A673 (cell line): Measurements from ENCODE around the gene CAPN9. TPM values are rescaled to one million over a fixed set of nuclear protein-coding genes. Genes with fewer than 3 reads are reported as not detected.

ENCODE experiments used
- BruUV-seq: library from RNA; stranded (reverse); fragments of 400-500 nt; replicated peaks from 2 replicates; lab custom pipeline; 2021; lab: Mats Ljungman, UMichigan
- CTCF ChIA-PET: fragments of 300-600 bp; sonication (Branson Sonifier 250); formaldehyde crosslinking; loops from one replicate; lab custom pipeline; 2022; ENCODE audit warnings: antibody characterized with exemption; lab: Charles Lee
- POLR2A ChIA-PET: fragments of 300-600 bp; sonication (Branson Sonifier 250); formaldehyde crosslinking; loops from one replicate; lab custom pipeline; 2022; ENCODE audit warnings: antibody characterized with exemption; ENCODE audit not compliant: low non-redundant PET; lab: Charles Lee
- DNase-seq: peaks from one replicate; pipeline ENCODE4 v3.0.0-alpha.2; 2015; ENCODE audit warnings: low spot score
- H3K27ac ChIP-seq: fragments of 200-600 bp; sonication (generic); 2 replicates; pipeline ENCODE4 v1.5.1; 2016; ENCODE audit warnings: mixed run types, low read depth, mild to moderate bottlenecking, mixed read lengths, antibody characterized with exemption, low read length; ENCODE audit not compliant: poor library complexity, severe bottlenecking
- H3K27me3 ChIP-seq: fragments of 200-600 bp; sonication (generic); replicated peaks from 2 replicates; pipeline ENCODE4 v1.6.1; 2017; ENCODE audit warnings: mixed run types, low read depth, mild to moderate bottlenecking, mixed read lengths, antibody characterized with exemption, low read length; ENCODE audit not compliant: insufficient read depth, poor library complexity
- H3K36me3 ChIP-seq: fragments of 200-600 bp; sonication (generic); 2 replicates; pipeline ENCODE4 v1.6.1; 2016; ENCODE audit warnings: mixed run types, mild to moderate bottlenecking, mixed read lengths, antibody characterized with exemption, low read length; ENCODE audit not compliant: insufficient read depth, poor library complexity, severe bottlenecking
- H3K4me1 ChIP-seq: fragments of 200-600 bp; sonication (generic); 2 replicates; pipeline ENCODE4 v1.6.1; 2017; ENCODE audit warnings: mixed run types, mild to moderate bottlenecking, mixed read lengths, antibody characterized with exemption, low read length; ENCODE audit not compliant: insufficient read depth, poor library complexity, severe bottlenecking
- H3K4me3 ChIP-seq: fragments of 200-600 bp; sonication (generic); 2 replicates; pipeline ENCODE4 v1.5.1; 2016; ENCODE audit warnings: low read depth, mixed run types, mild to moderate bottlenecking, mixed read lengths, low read length; ENCODE audit not compliant: poor library complexity, severe bottlenecking
- H3K9me3 ChIP-seq: fragments of 200-600 bp; sonication (generic); 2 replicates; pipeline ENCODE4 v1.6.1; 2016; ENCODE audit warnings: mixed run types, low read depth, mild to moderate bottlenecking, mixed read lengths, antibody characterized with exemption, low read length; ENCODE audit not compliant: poor library complexity, severe bottlenecking
- EZH2 ChIP-seq: fragments of 200-600 bp; sonication (generic); IDR thresholded peaks from 2 replicates; pipeline ENCODE4 v1.6.1; 2017; ENCODE audit warnings: borderline replicate concordance, low read depth, mild to moderate bottlenecking, mixed read lengths, antibody characterized with exemption, low read length; ENCODE audit not compliant: poor library complexity, severe bottlenecking
- intact Hi-C: fragments of 100-400 bp; cut with micrococcal nuclease; formaldehyde crosslinking; loops from one replicate; pipeline ENCODE4 v1.10.0; 2022; ENCODE audit not compliant: unreplicated experiment
- total RNA-seq: library from RNA; stranded (reverse); gene quantifications from 2 replicates; pipeline ENCODE4 v1.2.3, GENCODE V29; 2021
- TF ChIP-seq, protein P1 (sequence below): fragments of 300-800, 200-600 bp; sonication (generic); conservative IDR thresholded peaks from 2 replicates; pipeline ENCODE4 v1.5.1; 2017; ENCODE audit warnings: low read depth, mild to moderate bottlenecking, antibody characterized with exemption, low read length, moderate library complexity, mixed read lengths

The CAPN9 gene
- total RNA-seq, 1 experiment from 2014 or later = not detected

DNA sequence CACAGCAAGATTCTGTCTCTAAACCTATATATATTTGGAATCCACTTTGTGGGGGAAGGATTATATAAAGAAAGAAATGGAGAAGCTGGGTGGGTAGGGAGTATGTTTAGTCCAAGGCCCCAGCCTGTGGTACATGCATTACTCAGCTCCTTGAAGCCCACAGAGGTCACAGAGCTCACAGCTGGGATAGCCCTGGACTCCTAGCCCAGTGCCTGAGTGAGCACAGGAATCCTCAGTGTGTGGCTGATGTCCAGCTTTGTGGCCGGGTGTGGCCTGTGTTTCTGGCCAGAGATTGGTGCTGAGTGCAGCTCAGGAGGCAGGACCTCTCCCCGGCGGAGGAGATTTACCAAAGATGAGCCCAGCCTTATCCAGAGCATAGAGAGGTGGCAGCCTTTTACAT is 7.6 kb downstream of the CAPN9 start:
- CTCF ChIA-PET = no interaction called here
- Histone ChIP-seq H3K4me1 (peaks cover 2% of the 10 kb centered on the region), H3K27me3 (no peaks in the 10 kb centered on the region), H3K27ac (no peak overlapping the region), H3K9me3 (no peaks in the 10 kb centered on the region), H3K4me3 (no peak overlapping the region), H3K36me3 (no peaks in the 10 kb centered on the region)
- TF ChIP-seq, protein P1, sequence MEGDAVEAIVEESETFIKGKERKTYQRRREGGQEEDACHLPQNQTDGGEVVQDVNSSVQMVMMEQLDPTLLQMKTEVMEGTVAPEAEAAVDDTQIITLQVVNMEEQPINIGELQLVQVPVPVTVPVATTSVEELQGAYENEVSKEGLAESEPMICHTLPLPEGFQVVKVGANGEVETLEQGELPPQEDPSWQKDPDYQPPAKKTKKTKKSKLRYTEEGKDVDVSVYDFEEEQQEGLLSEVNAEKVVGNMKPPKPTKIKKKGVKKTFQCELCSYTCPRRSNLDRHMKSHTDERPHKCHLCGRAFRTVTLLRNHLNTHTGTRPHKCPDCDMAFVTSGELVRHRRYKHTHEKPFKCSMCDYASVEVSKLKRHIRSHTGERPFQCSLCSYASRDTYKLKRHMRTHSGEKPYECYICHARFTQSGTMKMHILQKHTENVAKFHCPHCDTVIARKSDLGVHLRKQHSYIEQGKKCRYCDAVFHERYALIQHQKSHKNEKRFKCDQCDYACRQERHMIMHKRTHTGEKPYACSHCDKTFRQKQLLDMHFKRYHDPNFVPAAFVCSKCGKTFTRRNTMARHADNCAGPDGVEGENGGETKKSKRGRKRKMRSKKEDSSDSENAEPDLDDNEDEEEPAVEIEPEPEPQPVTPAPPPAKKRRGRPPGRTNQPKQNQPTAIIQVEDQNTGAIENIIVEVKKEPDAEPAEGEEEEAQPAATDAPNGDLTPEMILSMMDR = no peak
- TF ChIP-seq EZH2 = no peak
- no TSS peak for BruUV-seq
- POLR2A ChIA-PET = no interaction called here
- no peak for DNase-seq
- intact Hi-C loops = no loop called here

DNA sequence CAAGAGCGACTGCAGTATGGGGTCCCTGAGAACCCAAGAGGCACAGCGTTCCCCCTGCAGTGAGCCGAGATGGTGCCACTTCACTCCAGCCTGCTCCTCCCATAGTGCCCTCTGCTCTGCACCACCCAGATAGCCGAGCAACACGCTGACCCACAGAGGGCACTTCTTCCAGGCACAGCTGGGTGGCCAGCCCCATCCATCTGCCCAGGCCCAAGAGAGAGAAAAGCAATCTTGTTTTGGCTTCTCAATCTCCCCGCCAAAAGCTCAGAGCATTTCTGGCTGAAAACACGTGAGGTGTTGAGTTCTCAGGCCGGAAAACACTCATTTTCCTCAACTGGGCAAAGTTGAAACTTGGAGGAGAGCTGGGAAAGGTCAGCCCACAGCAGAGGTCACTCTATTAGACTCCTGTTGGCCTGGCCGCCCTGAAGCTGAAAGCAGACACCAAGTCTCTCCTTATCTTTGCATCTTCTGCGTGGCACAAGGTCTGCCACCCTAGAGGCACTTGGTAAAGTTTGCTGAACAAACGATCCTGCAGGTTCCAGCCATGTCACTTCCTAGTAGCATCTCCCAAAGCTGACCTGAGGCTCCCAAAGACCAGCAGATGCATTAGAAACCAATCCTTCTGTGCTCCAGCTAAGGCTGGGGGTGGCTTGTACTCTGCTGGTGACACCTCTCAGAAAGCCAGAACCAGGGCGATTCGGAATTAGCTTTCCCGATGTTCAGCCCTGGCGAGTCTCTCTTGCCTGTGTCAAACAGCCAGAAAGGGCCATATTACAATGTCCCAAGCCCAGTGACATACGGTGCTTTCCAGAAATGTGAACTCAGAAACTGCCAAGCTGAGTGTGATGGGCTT is 10.9 kb downstream of the CAPN9 start:
- CTCF ChIA-PET = no interaction called here
- TF ChIP-seq, protein P1 = no peak
- TF ChIP-seq EZH2 = no peak
- Histone ChIP-seq H3K4me3 (no peak overlapping the region), H3K4me1 (no peaks in the 10 kb centered on the region), H3K27me3 (no peaks in the 10 kb centered on the region), H3K36me3 (no peaks in the 10 kb centered on the region), H3K9me3 (no peaks in the 10 kb centered on the region), H3K27ac (no peak overlapping the region)
- intact Hi-C loops = no loop called here
- BruUV-seq = no TSS peak
- no peak for DNase-seq
- POLR2A ChIA-PET = no interaction called here

DNA sequence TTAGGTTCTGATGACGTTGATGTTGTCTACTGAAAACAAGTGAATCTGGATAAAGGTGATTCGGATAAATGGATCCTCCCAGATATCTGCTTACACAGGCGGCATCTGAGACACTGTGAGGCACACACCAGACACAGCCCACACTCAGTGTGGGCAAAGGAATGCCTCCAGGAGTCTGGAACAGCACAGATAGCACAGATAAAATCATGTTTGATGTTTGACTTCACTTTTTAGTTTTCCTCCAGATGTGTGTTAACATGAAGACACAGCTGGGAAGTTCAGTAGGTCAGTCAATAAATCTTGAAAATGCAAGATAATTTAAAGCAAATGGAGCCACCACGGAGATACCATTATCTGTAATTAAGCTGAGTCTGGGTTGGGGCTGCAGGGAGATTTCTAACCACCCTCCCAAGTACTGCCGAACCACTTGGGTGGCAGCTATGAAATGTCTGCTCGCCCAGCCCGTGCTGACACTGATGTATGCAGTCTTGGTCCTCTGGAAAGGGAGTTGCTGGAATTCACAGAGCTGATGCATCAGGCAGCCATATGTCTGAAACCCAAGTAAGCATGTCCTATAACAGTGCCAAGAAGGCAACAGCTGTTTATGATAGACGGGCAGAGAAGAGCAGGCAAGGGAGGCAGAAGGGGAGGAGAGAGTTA is 11.7 kb downstream of the CAPN9 start:
- no peak overlapping the region for H3K27ac ChIP-seq
- POLR2A ChIA-PET = no interaction called here
- BruUV-seq = no TSS peak

More for the DNA sequence above, 11.7 kb downstream of the CAPN9 start:
- no peak for DNase-seq
- intact Hi-C loops = no loop called here
- H3K36me3 ChIP-seq = no peaks in the 10 kb centered on the region
- CTCF ChIA-PET = no interaction called here
- H3K4me3 ChIP-seq = no peak overlapping the region
- no peak for TF ChIP-seq EZH2
- TF ChIP-seq, protein P1 = no peak
- no peaks in the 10 kb centered on the region for H3K9me3 ChIP-seq
- no peaks in the 10 kb centered on the region for H3K27me3 ChIP-seq
- H3K4me1 ChIP-seq = no peaks in the 10 kb centered on the region
